Sigmoid colon (tissue), 4 donors: ENCODE measurements around the gene C1orf94.

Experiments
- EP300 ChIP-seq, 4 donors: sonication (generic); formaldehyde crosslinking; IDR thresholded peaks; one replicate each; pipeline ENCODE4 v1.6.1; 2017; ENCODE audit warnings: antibody characterized with exemption in 4 of 4
- POLR2A ChIP-seq, 2 donors: fragments of 450-650 bp; IDR thresholded peaks; one replicate each; pipeline ENCODE4 v1.6.1; 2016; ENCODE audit warnings: antibody characterized with exemption in 2 of 2, mild to moderate bottlenecking in 2 of 2, moderate library complexity in 2 of 2
- POLR2AphosphoS5 ChIP-seq, 4 donors: sonication (generic); formaldehyde crosslinking; IDR thresholded peaks; one replicate each; pipeline ENCODE4 v1.6.1; 2017; ENCODE audit warnings: antibody characterized with exemption in 4 of 4
- TF ChIP-seq, protein P1 (sequence below), 4 experiments: fragments of 450-650 bp in 3 of 4; fragments of 200-600 bp in 1 of 4; IDR thresholded peaks; one replicate each; pipeline ENCODE4 v1.5.1; 2016 to 2019; ENCODE audit warnings: antibody characterized with exemption in 4 of 4, mild to moderate bottlenecking in 3 of 4, moderate library complexity in 2 of 4

DNA sequence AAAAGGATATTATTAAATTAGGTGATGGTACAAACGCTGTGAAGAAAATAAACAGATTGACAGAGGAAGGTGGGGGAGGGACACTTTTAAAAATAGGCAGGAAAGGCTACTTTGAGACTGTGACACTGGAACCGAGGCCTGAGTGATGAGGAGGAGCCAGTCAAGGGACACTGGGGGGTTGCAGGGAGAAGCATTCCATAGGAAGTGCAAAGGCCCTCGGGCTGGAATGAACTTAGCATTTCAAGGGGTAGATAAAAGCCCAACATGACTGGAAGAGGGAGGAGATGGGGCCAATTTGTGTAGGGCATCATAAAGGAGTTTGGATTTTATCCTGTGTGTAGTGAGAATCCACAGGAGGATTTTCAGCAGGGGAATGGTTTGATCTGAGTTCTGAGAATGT, 15.9 kb downstream of the C1orf94 start:
- TF ChIP-seq, protein P1, sequence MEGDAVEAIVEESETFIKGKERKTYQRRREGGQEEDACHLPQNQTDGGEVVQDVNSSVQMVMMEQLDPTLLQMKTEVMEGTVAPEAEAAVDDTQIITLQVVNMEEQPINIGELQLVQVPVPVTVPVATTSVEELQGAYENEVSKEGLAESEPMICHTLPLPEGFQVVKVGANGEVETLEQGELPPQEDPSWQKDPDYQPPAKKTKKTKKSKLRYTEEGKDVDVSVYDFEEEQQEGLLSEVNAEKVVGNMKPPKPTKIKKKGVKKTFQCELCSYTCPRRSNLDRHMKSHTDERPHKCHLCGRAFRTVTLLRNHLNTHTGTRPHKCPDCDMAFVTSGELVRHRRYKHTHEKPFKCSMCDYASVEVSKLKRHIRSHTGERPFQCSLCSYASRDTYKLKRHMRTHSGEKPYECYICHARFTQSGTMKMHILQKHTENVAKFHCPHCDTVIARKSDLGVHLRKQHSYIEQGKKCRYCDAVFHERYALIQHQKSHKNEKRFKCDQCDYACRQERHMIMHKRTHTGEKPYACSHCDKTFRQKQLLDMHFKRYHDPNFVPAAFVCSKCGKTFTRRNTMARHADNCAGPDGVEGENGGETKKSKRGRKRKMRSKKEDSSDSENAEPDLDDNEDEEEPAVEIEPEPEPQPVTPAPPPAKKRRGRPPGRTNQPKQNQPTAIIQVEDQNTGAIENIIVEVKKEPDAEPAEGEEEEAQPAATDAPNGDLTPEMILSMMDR (IDR thresholded peaks at IDR 0.05): no peak
- TF ChIP-seq POLR2AphosphoS5 (IDR thresholded peaks at IDR 0.05): no peak
- TF ChIP-seq POLR2A (IDR thresholded peaks at IDR 0.05): no peak
- TF ChIP-seq EP300 (IDR thresholded peaks at IDR 0.05): no peak
